NOMO-1 (cell line): ENCODE results near the gene CCDC50.

Experiments used
- DNase-seq, 2 experiments: peaks; one replicate each; lab custom pipeline; 2025; ENCODE audit not compliant: unreplicated experiment in 2 of 2; lab: John Stamatoyannopoulos, UW

The CCDC50 gene

GRCh38 chr3:191414732-191415131 lies 85.5 kb downstream of the CCDC50 start:
- no peak for DNase-seq

GRCh38 chr3:191415566-191415965 lies 86.4 kb downstream of the CCDC50 start:
- DNase-seq: no peak

- DNase-seq: no peak
Measured at GRCh38 chr3:191417457-191417729, 88.2 kb downstream of the CCDC50 start.

GRCh38 chr3:191420771-191421170 lies 91.6 kb downstream of the CCDC50 start:
- no peak for DNase-seq

GRCh38 chr3:191424881-191425280 lies 95.7 kb downstream of the CCDC50 start:
- DNase-seq: no peak

- no peak for DNase-seq
Measured at GRCh38 chr3:191425322-191425734, 96.1 kb downstream of the CCDC50 start.

GRCh38 chr3:191426311-191426710 lies 97.1 kb downstream of the CCDC50 start:
- DNase-seq: no peak

- no peak for DNase-seq
Measured at GRCh38 chr3:191428177-191428576, 99.0 kb downstream of the CCDC50 start.

- no peak for DNase-seq
Measured at GRCh38 chr3:191430103-191430502, 100.9 kb downstream of the CCDC50 start.

- no peak for DNase-seq
Measured at GRCh38 chr3:191431160-191431822, 102.1 kb downstream of the CCDC50 start.

- DNase-seq: no peak
Measured at GRCh38 chr3:191432162-191432561, 103.0 kb downstream of the CCDC50 start.

GRCh38 chr3:191434024-191434423 lies 104.8 kb downstream of the CCDC50 start:
- DNase-seq: no peak

GRCh38 chr3:191435981-191436380 lies 106.8 kb downstream of the CCDC50 start:
- DNase-seq: peak; percentile 18 to 49

- DNase-seq: no peak
Measured at GRCh38 chr3:191438150-191438814, 109.1 kb downstream of the CCDC50 start.

- DNase-seq: no peak
Measured at GRCh38 chr3:191440532-191440931, 111.3 kb downstream of the CCDC50 start.

GRCh38 chr3:191441687-191442086 lies 112.5 kb downstream of the CCDC50 start:
- DNase-seq: no peak

GRCh38 chr3:191444569-191444968 lies 115.4 kb downstream of the CCDC50 start:
- no peak for DNase-seq
